Left cardiac atrium (tissue), 4 donors: Measurements from ENCODE around the gene PRDX6. TPM values are rescaled to one million over a fixed set of nuclear protein-coding genes. Genes with fewer than 3 reads are reported as not detected.
A peak's percentile ranks its signal among the peaks of the same experiment; 100 is the strongest.

Experiments
- ATAC-seq, 2 donors: fragments of 200-7000 bp; cut with Tn5 transposase; one replicate each; pipeline ENCODE4 v1.9.1; 2020; ENCODE audit warnings: mild to moderate bottlenecking in 2 of 2, moderate library complexity in 2 of 2
- DNase-seq: peaks from one replicate; pipeline ENCODE4 v3.0.0-alpha.2; 2020
- intact Hi-C, 2 donors: fragments of 100-400 bp; cut with DNase I; formaldehyde crosslinking; loops; one replicate each; pipeline versions ENCODE4 v1.14.1 to v1.15.1; 2022 to 2023
- total RNA-seq, 2 donors: library from RNA; stranded (reverse); fragmentation: NEBNext Ultra II Directional; extraction: Animal tissue kit (Norgen Biotek cat#: 25700); gene quantifications; one replicate each; pipeline ENCODE4 v1.2.1, GENCODE V29; 2021
- donor health status: DM: no; HTN: yes; CAD: no.
- donor health status: DM: no; HTN: yes; CAD: no; lungs with severe emphysema.
- donor health status: DM: yes; HTN: yes; CAD: no.
- donor health status: Dilated cardiomyopathy.

PRDX6 gene
- total RNA-seq, 2 donors from 2014 or later: 551 to 783 TPM

- intact Hi-C loops: no loop called here
- peak; percentile 90 to 91 for ATAC-seq
- peak; percentile 54 for DNase-seq
Measured at GRCh38 chr1:173527151-173527826, 50.2 kb downstream of the PRDX6 start.

GRCh38 chr1:173529106-173529505, 52.0 kb downstream of the PRDX6 start:
- ATAC-seq (peak in 1 of 2 donors; percentile 59), DNase-seq (no peak)
- intact Hi-C loops: no loop called here

GRCh38 chr1:173530795-173531693, 53.9 kb downstream of the PRDX6 start:
- intact Hi-C loops: no loop called here
- DNase-seq (no peak), ATAC-seq (no peak)

GRCh38 chr1:173532237-173532636, 55.1 kb downstream of the PRDX6 start:
- no peak for ATAC-seq
- no peak for DNase-seq
- intact Hi-C loops: no loop called here

DNA sequence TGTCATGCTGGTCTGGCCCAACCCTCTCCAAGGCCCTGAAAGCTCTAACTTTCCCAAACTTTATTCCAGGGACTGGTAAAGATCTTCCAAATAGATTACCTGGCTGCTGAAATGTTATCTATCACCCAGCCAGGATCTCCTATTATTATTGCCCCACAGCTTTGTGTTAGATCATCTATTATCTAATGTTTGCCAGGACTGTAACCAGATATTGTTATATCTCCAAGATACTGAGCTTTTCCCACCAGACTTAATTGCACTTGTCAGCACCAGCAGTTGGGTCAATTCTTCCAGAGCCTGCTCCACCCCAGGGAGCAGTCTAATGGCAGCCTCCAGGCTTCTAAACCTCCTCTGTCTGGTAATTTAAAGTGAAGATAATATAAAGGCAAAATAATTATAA, 59.1 kb downstream of the PRDX6 start:
- intact Hi-C loops: no loop called here
- DNase-seq: no peak
- no peak for ATAC-seq

Other genes with a start within 250 kb of the PRDX6 start
- under 1 TPM; 0.06 to 0.71 TPM for gene SLC9C2, start 125.7 kb downstream of the PRDX6 start, total RNA-seq
- not detected for gene TEX50, start 158.0 kb downstream of the PRDX6 start, total RNA-seq
- gene ANKRD45, start 192.5 kb downstream of the PRDX6 start, total RNA-seq: under 1 TPM in 1 of 2 donors, not detected in 1; 0.65 TPM
- gene KLHL20, start 237.6 kb downstream of the PRDX6 start, total RNA-seq: 10 to 100 TPM; 17.3 to 19.8 TPM